DOHH2 (cell line): Measurements from ENCODE around the gene PEPD.

Experiments
- H3F3A ChIP-seq: fragments of 200-600 bp; sonication (generic), shearing (Covaris generic); 2 replicates; pipeline ENCODE4 v1.6.0; 2016; ENCODE audit warnings: antibody characterized with exemption, mild to moderate bottlenecking; ENCODE audit not compliant: control insufficient read depth, insufficient read depth
- H3K27ac ChIP-seq: fragments of 200-600 bp; sonication (generic); 2 replicates; pipeline ENCODE4 v1.5.1; 2014; ENCODE audit warnings: low read depth, mild to moderate bottlenecking, low read length, moderate library complexity
- H3K27me3 ChIP-seq: fragments of 200-600 bp; sonication (generic); 2 replicates; pipeline ENCODE4 v1.6.1; 2014; ENCODE audit warnings: mild to moderate bottlenecking, low read length, mixed read lengths; ENCODE audit not compliant: control insufficient read depth
- H3K36me3 ChIP-seq: fragments of 200-600 bp; sonication (generic); 2 replicates; pipeline ENCODE4 v1.6.1; 2014; ENCODE audit warnings: mild to moderate bottlenecking, low read length, moderate library complexity, mixed read lengths; ENCODE audit not compliant: control insufficient read depth
- H3K4me1 ChIP-seq: fragments of 200-600 bp; sonication (generic); 2 replicates; pipeline ENCODE4 v1.6.1; 2014; ENCODE audit warnings: mild to moderate bottlenecking, low read length, mixed read lengths; ENCODE audit not compliant: control insufficient read depth
- H3K4me2 ChIP-seq: fragments of 200-600 bp; sonication (generic); 2 replicates; pipeline ENCODE4 v1.6.0; 2014; ENCODE audit warnings: mild to moderate bottlenecking, low read length, moderate library complexity
- H3K4me3 ChIP-seq: fragments of 200-600 bp; sonication (generic); 2 replicates; pipeline ENCODE4 v1.5.1; 2014; ENCODE audit warnings: mild to moderate bottlenecking, low read length, mixed read lengths
- H3K79me2 ChIP-seq: fragments of 200-600 bp; sonication (generic); 2 replicates; pipeline ENCODE4 v1.6.1; 2014; ENCODE audit warnings: mild to moderate bottlenecking, low read length, mixed read lengths; ENCODE audit not compliant: control insufficient read depth
- H3K9me2 ChIP-seq: fragments of 200-600 bp; sonication (generic); replicated peaks from 2 replicates; pipeline ENCODE4 v1.6.1; 2014; ENCODE audit warnings: mild to moderate bottlenecking, low read length, mixed read lengths; ENCODE audit not compliant: control insufficient read depth
- H3K9me3 ChIP-seq: fragments of 200-600 bp; sonication (generic); 2 replicates; pipeline ENCODE4 v1.6.1; 2014; ENCODE audit warnings: antibody characterized with exemption, low read length, mixed read lengths; ENCODE audit not compliant: control insufficient read depth, insufficient read depth
- H4K20me1 ChIP-seq: fragments of 200-600 bp; sonication (generic); 2 replicates; pipeline ENCODE4 v1.6.0; 2014; ENCODE audit warnings: low read depth, mild to moderate bottlenecking, antibody characterized with exemption, low read length, moderate library complexity; ENCODE audit not compliant: control insufficient read depth, insufficient read depth
- EZH2phosphoT487 ChIP-seq: fragments of 200-600 bp; sonication (generic); IDR thresholded peaks from 2 replicates; pipeline ENCODE4 v1.6.1; 2017; ENCODE audit warnings: borderline replicate concordance, mild to moderate bottlenecking, antibody characterized with exemption, low read length, moderate library complexity, mixed read lengths
- TF ChIP-seq, protein P1 (sequence below): fragments of 200-600 bp; sonication (generic); IDR thresholded peaks from one replicate; pipeline ENCODE4 v1.5.1; 2014; ENCODE audit warnings: antibody characterized with exemption, mild to moderate bottlenecking, low read depth, low read length; ENCODE audit not compliant: poor library complexity, severe bottlenecking

The PEPD gene

GRCh38 chr19:33559996-33560395 lies 38.4 kb upstream of the PEPD start:
- Histone ChIP-seq H3K36me3 (no peaks in the 10 kb centered on the region), H3K9me3 (no peaks in the 10 kb centered on the region), H3K79me2 (no peaks in the 10 kb centered on the region), H3K27ac (no peak overlapping the region), H3F3A (no peaks in the 10 kb centered on the region), H3K9me2 (no peaks in the 10 kb centered on the region), H3K4me2 (no peak overlapping the region), H4K20me1 (no peaks in the 10 kb centered on the region), H3K27me3 (no peaks in the 10 kb centered on the region), H3K4me3 (no peak overlapping the region), H3K4me1 (no peaks in the 10 kb centered on the region)
- no peak for TF ChIP-seq EZH2phosphoT487
- TF ChIP-seq, protein P1, sequence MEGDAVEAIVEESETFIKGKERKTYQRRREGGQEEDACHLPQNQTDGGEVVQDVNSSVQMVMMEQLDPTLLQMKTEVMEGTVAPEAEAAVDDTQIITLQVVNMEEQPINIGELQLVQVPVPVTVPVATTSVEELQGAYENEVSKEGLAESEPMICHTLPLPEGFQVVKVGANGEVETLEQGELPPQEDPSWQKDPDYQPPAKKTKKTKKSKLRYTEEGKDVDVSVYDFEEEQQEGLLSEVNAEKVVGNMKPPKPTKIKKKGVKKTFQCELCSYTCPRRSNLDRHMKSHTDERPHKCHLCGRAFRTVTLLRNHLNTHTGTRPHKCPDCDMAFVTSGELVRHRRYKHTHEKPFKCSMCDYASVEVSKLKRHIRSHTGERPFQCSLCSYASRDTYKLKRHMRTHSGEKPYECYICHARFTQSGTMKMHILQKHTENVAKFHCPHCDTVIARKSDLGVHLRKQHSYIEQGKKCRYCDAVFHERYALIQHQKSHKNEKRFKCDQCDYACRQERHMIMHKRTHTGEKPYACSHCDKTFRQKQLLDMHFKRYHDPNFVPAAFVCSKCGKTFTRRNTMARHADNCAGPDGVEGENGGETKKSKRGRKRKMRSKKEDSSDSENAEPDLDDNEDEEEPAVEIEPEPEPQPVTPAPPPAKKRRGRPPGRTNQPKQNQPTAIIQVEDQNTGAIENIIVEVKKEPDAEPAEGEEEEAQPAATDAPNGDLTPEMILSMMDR, result no peak

DNA sequence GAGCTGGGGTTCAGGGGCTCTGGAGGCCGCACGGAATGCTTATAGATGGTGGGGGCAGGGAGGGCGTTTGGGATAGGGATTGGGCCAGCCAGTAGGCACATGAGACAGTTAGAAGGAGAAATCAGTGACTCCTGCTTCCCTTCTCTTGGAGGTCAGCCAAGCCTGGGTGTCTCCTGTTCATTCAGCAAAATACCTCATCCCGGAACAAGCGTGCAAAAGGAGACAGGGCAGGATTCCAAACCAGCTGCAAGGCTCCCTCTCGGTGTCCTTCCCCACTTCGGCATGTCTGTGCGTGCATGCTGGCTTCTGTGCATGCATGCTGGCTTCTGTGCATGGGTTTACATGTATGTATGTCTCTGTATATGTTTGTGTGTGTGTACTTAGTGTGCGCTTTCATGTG lies 37.3 kb upstream of the PEPD start:
- TF ChIP-seq, protein P1, result no peak
- TF ChIP-seq EZH2phosphoT487, result no peak
- Histone ChIP-seq H3K79me2 (no peaks in the 10 kb centered on the region), H3K4me1 (no peaks in the 10 kb centered on the region), H3K27me3 (no peaks in the 10 kb centered on the region), H3K27ac (no peak overlapping the region), H3K9me3 (no peaks in the 10 kb centered on the region), H3K9me2 (no peaks in the 10 kb centered on the region), H4K20me1 (no peaks in the 10 kb centered on the region), H3K36me3 (no peaks in the 10 kb centered on the region), H3K4me2 (no peak overlapping the region), H3K4me3 (no peak overlapping the region), H3F3A (no peaks in the 10 kb centered on the region)

GRCh38 chr19:33558151-33558550 lies 36.6 kb upstream of the PEPD start:
- TF ChIP-seq, protein P1, result no peak
- TF ChIP-seq EZH2phosphoT487, result no peak
- no peaks in the 10 kb centered on the region for H3K79me2 ChIP-seq
- H3K9me2 ChIP-seq, result no peaks in the 10 kb centered on the region
- no peaks in the 10 kb centered on the region for H3K9me3 ChIP-seq
- no peak overlapping the region for H3K4me2 ChIP-seq
- no peaks in the 10 kb centered on the region for H3K36me3 ChIP-seq
- H4K20me1 ChIP-seq, result no peaks in the 10 kb centered on the region
- no peak overlapping the region for H3K4me3 ChIP-seq
- H3K4me1 ChIP-seq, result no peaks in the 10 kb centered on the region
- no peaks in the 10 kb centered on the region for H3K27me3 ChIP-seq
- H3F3A ChIP-seq, result no peaks in the 10 kb centered on the region
- H3K27ac ChIP-seq, result no peak overlapping the region

- Histone ChIP-seq H3K4me3 (no peak overlapping the region), H3K9me2 (no peaks in the 10 kb centered on the region), H3K4me1 (no peaks in the 10 kb centered on the region), H3K79me2 (no peaks in the 10 kb centered on the region), H3K36me3 (no peaks in the 10 kb centered on the region), H4K20me1 (no peaks in the 10 kb centered on the region), H3K27ac (no peak overlapping the region), H3K9me3 (no peaks in the 10 kb centered on the region), H3K27me3 (no peaks in the 10 kb centered on the region), H3K4me2 (no peak overlapping the region), H3F3A (no peaks in the 10 kb centered on the region)
- TF ChIP-seq, protein P1, result no peak
- TF ChIP-seq EZH2phosphoT487, result no peak
These were observed 36.1 kb upstream of the PEPD start for GRCh38 chr19:33557720-33558119.
